Endodermal cell (in vitro differentiated cells): ENCODE results near the gene NEIL3. TPM values are rescaled to one million over a fixed set of nuclear protein-coding genes. Genes with fewer than 3 reads are reported as not detected.

Experiments used
- DNase-seq: peaks from one replicate; pipeline ENCODE4 v3.0.0-alpha.2; 2017
- H3K27ac ChIP-seq: 2 replicates; pipeline ENCODE4 v1.5.1; 2013; ENCODE audit warnings: mild to moderate bottlenecking, low read depth, low read length, moderate library complexity
- H3K27me3 ChIP-seq: 2 replicates; pipeline ENCODE4 v1.6.1; 2013; ENCODE audit warnings: mild to moderate bottlenecking, low read length, moderate library complexity; ENCODE audit not compliant: insufficient read depth, control insufficient read depth, poor library complexity, severe bottlenecking
- H3K36me3 ChIP-seq: 2 replicates; pipeline ENCODE4 v1.7.0; 2013; ENCODE audit warnings: mild to moderate bottlenecking, low read length, moderate library complexity; ENCODE audit not compliant: control insufficient read depth, insufficient read depth
- H3K4me1 ChIP-seq: one replicate; pipeline ENCODE4 v1.7.0; 2013; ENCODE audit warnings: low read length; ENCODE audit not compliant: control insufficient read depth, insufficient read depth
- H3K4me3 ChIP-seq: 2 replicates; pipeline ENCODE4 v1.5.1; 2013; ENCODE audit warnings: mild to moderate bottlenecking, low read length, moderate library complexity
- H3K9ac ChIP-seq: 2 replicates; pipeline ENCODE4 v1.6.1; 2013; ENCODE audit warnings: mild to moderate bottlenecking, low read length, moderate library complexity; ENCODE audit not compliant: poor library complexity, severe bottlenecking; ENCODE audit errors: extremely low read depth
- H3K9me3 ChIP-seq: 2 replicates; pipeline ENCODE4 v1.6.1; 2013; ENCODE audit warnings: mild to moderate bottlenecking, low read length, moderate library complexity; ENCODE audit not compliant: control insufficient read depth
- H3K27ac Mint-ChIP-seq: 2 replicates; pipeline ENCODE4 v1.8.0; 2020; ENCODE audit warnings: mixed read lengths
- H3K27me3 Mint-ChIP-seq: 2 replicates; pipeline ENCODE4 v1.8.0; 2021; ENCODE audit warnings: mild to moderate bottlenecking, mixed read lengths; ENCODE audit not compliant: insufficient read depth
- H3K36me3 Mint-ChIP-seq: 2 replicates; pipeline ENCODE4 v1.8.0; 2020; ENCODE audit warnings: low read depth, mixed read lengths
- H3K4me1 Mint-ChIP-seq: 2 replicates; pipeline ENCODE4 v1.8.0; 2020; ENCODE audit warnings: mixed read lengths
- H3K4me3 Mint-ChIP-seq: 2 replicates; pipeline ENCODE4 v1.8.0; 2020; ENCODE audit warnings: mild to moderate bottlenecking, moderate library complexity, mixed read lengths
- H3K9me3 Mint-ChIP-seq: 2 replicates; pipeline ENCODE4 v1.8.0; 2020; ENCODE audit warnings: mild to moderate bottlenecking, mixed read lengths
- WGBS, 2 experiments: methylation state at CpG; one replicate each; pipeline versions ENCODE4 v1.1.5 to v1.1.7; 2013; ENCODE audit warnings: missing lambda C conversion rate in 2 of 2, mixed read lengths in 1 of 2; ENCODE audit not compliant: insufficient coverage in 1 of 2, insufficient read length in 1 of 2; 5-methylcytosine and 5-hydroxymethylcytosine counted together
- total RNA-seq, 2 donors: library from RNA; stranded (reverse); fragmentation: NEBNext Ultra II Directional in 1 of 2; extraction: Animal tissue kit (Norgen Biotek cat#: 25700) in 1 of 2; gene quantifications; 2 replicates in 1 of 2; 3 replicates in 1 of 2; pipeline ENCODE4 v1.2.1, GENCODE V29; 2021
- TF ChIP-seq, protein P1 (sequence below): fragments of 200-600 bp; sonication (generic); conservative IDR thresholded peaks from 2 replicates; pipeline ENCODE4 v1.5.0; 2021; ENCODE audit warnings: antibody characterized with exemption, mild to moderate bottlenecking

Gene NEIL3
- total RNA-seq, 2 donors from 2014 or later, result 9.1 to 15.1 TPM

GRCh38 chr4:177311589-177311988, 1.9 kb downstream of the NEIL3 start:
- WGBS, 2 experiments, result 86 to 92% methylated on average over 1 to 7 of the region's 7 CpGs
- Mint-ChIP-seq H3K9me3 (no peaks in the 10 kb centered on the region), H3K27ac (no peak overlapping the region), H3K4me1 (peaks cover 5% of the 10 kb centered on the region), H3K27me3 (no peaks in the 10 kb centered on the region), H3K36me3 (no peaks in the 10 kb centered on the region), H3K4me3 (no peak overlapping the region)
- DNase-seq, result no peak
- Histone ChIP-seq H3K36me3 (no peaks in the 10 kb centered on the region), H3K27ac (no peak overlapping the region), H3K9ac (no peak overlapping the region), H3K27me3 (no peaks in the 10 kb centered on the region), H3K4me1 (no peaks in the 10 kb centered on the region), H3K9me3 (no peaks in the 10 kb centered on the region), H3K4me3 (no peak overlapping the region)
- TF ChIP-seq, protein P1, sequence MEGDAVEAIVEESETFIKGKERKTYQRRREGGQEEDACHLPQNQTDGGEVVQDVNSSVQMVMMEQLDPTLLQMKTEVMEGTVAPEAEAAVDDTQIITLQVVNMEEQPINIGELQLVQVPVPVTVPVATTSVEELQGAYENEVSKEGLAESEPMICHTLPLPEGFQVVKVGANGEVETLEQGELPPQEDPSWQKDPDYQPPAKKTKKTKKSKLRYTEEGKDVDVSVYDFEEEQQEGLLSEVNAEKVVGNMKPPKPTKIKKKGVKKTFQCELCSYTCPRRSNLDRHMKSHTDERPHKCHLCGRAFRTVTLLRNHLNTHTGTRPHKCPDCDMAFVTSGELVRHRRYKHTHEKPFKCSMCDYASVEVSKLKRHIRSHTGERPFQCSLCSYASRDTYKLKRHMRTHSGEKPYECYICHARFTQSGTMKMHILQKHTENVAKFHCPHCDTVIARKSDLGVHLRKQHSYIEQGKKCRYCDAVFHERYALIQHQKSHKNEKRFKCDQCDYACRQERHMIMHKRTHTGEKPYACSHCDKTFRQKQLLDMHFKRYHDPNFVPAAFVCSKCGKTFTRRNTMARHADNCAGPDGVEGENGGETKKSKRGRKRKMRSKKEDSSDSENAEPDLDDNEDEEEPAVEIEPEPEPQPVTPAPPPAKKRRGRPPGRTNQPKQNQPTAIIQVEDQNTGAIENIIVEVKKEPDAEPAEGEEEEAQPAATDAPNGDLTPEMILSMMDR, result no peak

- Histone ChIP-seq H3K9me3 (no peaks in the 10 kb centered on the region), H3K4me3 (no peak overlapping the region), H3K36me3 (no peaks in the 10 kb centered on the region), H3K27me3 (no peaks in the 10 kb centered on the region), H3K4me1 (no peaks in the 10 kb centered on the region), H3K9ac (no peak overlapping the region), H3K27ac (no peak overlapping the region)
- Mint-ChIP-seq H3K4me3 (no peak overlapping the region), H3K27ac (no peak overlapping the region), H3K27me3 (no peaks in the 10 kb centered on the region), H3K9me3 (no peaks in the 10 kb centered on the region), H3K4me1 (peaks cover 5% of the 10 kb centered on the region), H3K36me3 (no peaks in the 10 kb centered on the region)
- WGBS, 2 experiments, result 95 to 100% methylated on average over 1 of the region's 1 CpG
- TF ChIP-seq, protein P1, result no peak
- DNase-seq, result no peak
Observed at GRCh38 chr4:177313263-177313662, 3.6 kb downstream of the NEIL3 start.

DNA sequence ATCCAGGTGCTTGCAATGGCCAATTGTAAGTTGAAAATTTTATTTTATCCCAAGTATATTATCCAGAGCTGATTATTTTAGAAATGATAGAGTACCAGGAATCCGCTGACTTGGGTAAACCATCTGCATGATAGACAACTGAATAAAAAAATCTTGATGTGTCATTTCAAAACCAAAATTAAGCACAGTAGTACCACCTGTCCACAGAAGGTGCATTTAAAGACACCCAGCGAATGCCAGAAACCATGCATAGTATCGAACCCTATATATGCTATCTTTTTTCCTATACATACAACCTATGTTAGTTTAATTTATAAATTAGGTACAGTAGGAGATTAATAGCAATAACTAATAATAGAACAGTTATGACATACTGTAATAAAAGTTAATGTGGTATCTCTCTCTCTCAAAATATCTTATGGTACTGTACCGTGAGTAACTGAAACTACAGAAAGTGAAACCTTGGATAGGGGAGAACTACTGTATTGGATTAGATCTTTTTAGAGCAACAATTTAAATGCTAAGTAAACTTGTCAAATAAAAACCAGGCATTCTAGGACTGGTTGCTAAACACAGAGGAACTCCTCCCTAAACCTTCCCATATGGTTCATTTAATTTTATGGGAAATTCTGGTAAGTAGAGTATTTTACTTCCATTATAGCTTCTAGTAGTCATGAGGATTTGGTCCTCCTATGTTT, 6.2 kb downstream of the NEIL3 start:
- 92% methylated on average over 3 of the region's 4 CpGs; no CpG with 5 or more reads in 1 of the 2 experiments for whole genome bisulfite sequencing, 2 experiments
- Histone ChIP-seq H3K36me3 (no peaks in the 10 kb centered on the region), H3K27ac (no peak overlapping the region), H3K4me1 (peaks cover 5% of the 10 kb centered on the region), H3K9me3 (no peaks in the 10 kb centered on the region), H3K9ac (no peak overlapping the region), H3K27me3 (no peaks in the 10 kb centered on the region), H3K4me3 (no peak overlapping the region)
- DNase-seq, result no peak
- H3K4me1 Mint-ChIP-seq, result peaks cover 17% of the 10 kb centered on the region
- H3K9me3 Mint-ChIP-seq, result no peaks in the 10 kb centered on the region
- no peak overlapping the region for H3K4me3 Mint-ChIP-seq
- TF ChIP-seq, protein P1, result no peak
- no peaks in the 10 kb centered on the region for H3K27me3 Mint-ChIP-seq
- H3K27ac Mint-ChIP-seq, result no peak overlapping the region
- H3K36me3 Mint-ChIP-seq, result no peaks in the 10 kb centered on the region
